ENCODE data around the gene VWC2. TPM values are rescaled to one million over a fixed set of nuclear protein-coding genes. Genes with fewer than 3 reads are reported as not detected.
A peak's percentile ranks its signal among the peaks of the same experiment; 100 is the strongest.

The VWC2 gene
- total RNA-seq, 1 donor = not detected

DNA sequence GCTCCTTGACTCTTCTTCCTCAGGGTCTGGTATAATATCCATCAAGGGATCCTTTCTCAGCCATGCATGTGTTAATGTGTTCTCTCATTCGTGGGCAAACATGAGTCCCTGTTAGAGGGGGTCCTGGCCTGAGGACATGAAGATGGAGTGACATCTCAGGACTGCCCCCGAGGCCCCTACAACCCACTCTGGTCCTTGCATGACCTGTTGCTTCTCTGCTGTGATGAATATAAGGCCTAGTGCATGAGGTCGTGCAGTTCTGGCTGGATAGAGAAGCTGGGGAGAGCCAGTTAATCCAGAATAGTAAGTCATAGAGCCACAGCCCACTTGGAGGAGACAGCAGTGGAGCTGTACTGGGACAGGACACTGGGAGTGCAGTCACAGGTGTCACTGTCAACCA is 4.6 kb upstream of the VWC2 start:
- peaks cover 3% of the 10 kb centered on the region for H3K27me3 ChIP-seq (ENCODE audit: insufficient read depth, low read length)
- DNase-seq (ENCODE audit: insufficient read length, low spot score, missing footprints) = peak; percentile 43
- TF ChIP-seq, protein P1, sequence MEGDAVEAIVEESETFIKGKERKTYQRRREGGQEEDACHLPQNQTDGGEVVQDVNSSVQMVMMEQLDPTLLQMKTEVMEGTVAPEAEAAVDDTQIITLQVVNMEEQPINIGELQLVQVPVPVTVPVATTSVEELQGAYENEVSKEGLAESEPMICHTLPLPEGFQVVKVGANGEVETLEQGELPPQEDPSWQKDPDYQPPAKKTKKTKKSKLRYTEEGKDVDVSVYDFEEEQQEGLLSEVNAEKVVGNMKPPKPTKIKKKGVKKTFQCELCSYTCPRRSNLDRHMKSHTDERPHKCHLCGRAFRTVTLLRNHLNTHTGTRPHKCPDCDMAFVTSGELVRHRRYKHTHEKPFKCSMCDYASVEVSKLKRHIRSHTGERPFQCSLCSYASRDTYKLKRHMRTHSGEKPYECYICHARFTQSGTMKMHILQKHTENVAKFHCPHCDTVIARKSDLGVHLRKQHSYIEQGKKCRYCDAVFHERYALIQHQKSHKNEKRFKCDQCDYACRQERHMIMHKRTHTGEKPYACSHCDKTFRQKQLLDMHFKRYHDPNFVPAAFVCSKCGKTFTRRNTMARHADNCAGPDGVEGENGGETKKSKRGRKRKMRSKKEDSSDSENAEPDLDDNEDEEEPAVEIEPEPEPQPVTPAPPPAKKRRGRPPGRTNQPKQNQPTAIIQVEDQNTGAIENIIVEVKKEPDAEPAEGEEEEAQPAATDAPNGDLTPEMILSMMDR (IDR thresholded peaks at IDR 0.05; ENCODE audit: extremely low read depth, low read depth, low read length) = no peak

DNA sequence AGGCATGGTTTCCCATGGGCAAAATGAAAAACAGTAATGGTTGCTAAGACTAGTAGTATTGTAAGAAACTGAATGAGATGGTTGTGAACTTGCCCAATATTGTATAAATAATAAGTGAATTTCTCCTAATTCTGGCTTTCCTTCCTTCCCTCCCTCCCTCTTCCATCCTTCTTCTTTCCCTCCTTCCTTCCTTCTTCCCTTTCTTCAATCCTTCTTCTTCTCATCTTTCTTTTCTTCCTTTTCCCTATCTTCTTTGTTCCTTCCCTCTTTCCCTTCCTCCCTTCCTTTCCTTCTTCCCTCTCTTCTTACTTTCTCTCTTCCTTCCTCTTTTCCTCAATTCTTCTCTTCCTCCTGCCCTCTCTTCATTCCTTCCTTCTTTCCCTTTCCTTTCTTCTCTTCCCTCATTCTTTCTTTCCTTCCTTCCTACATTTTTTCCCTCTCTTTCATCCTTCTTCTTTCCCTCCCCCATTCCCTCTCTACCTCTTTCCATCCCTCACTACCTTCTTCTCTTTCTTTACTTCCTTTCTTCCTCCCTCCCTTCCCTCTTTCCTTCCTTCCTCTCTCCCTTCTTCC is 4.1 kb upstream of the VWC2 start:
- H3K27ac ChIP-seq (ENCODE audit: low read depth, low read length) = no peak overlapping the region
- no peak overlapping the region for H3K4me3 ChIP-seq (ENCODE audit: insufficient read depth, low read length)
- DNase-seq (ENCODE audit: insufficient read length, low spot score, missing footprints) = no peak
- H3K9me3 ChIP-seq (ENCODE audit: low read depth, low read length) = no peaks in the 10 kb centered on the region
- no peaks in the 10 kb centered on the region for H3K79me2 ChIP-seq (ENCODE audit: insufficient read depth, low read length)
- H3K4me1 ChIP-seq (ENCODE audit: insufficient read depth, low read length) = no peaks in the 10 kb centered on the region
- peaks cover 7% of the 10 kb centered on the region for H3K27me3 ChIP-seq (ENCODE audit: insufficient read depth, low read length)
- TF ChIP-seq, protein P1 (IDR thresholded peaks at IDR 0.05; ENCODE audit: extremely low read depth, low read depth, low read length) = no peak
- no peak overlapping the region for H3K4me2 ChIP-seq (ENCODE audit: insufficient read depth, low read length)
- no peaks in the 10 kb centered on the region for H4K20me1 ChIP-seq (ENCODE audit: insufficient read depth, low read length)
- H3K36me3 ChIP-seq (ENCODE audit: insufficient read depth, low read length) = no peaks in the 10 kb centered on the region
- no peak overlapping the region for H2AFZ ChIP-seq (ENCODE audit: low read length)

More for the DNA sequence above, 4.6 kb upstream of the VWC2 start:
- H3K4me3 ChIP-seq (ENCODE audit: insufficient read depth, low read length) = no peak overlapping the region
- H2AFZ ChIP-seq (ENCODE audit: low read length) = no peak overlapping the region
- no peaks in the 10 kb centered on the region for H3K79me2 ChIP-seq (ENCODE audit: insufficient read depth, low read length)
- no peak overlapping the region for H3K4me2 ChIP-seq (ENCODE audit: insufficient read depth, low read length)
- H3K27ac ChIP-seq (ENCODE audit: low read depth, low read length) = no peak overlapping the region
- no peaks in the 10 kb centered on the region for H3K36me3 ChIP-seq (ENCODE audit: insufficient read depth, low read length)
- no peaks in the 10 kb centered on the region for H3K9me3 ChIP-seq (ENCODE audit: low read depth, low read length)
- H3K4me1 ChIP-seq (ENCODE audit: insufficient read depth, low read length) = no peaks in the 10 kb centered on the region
- H4K20me1 ChIP-seq (ENCODE audit: insufficient read depth, low read length) = no peaks in the 10 kb centered on the region

DNA sequence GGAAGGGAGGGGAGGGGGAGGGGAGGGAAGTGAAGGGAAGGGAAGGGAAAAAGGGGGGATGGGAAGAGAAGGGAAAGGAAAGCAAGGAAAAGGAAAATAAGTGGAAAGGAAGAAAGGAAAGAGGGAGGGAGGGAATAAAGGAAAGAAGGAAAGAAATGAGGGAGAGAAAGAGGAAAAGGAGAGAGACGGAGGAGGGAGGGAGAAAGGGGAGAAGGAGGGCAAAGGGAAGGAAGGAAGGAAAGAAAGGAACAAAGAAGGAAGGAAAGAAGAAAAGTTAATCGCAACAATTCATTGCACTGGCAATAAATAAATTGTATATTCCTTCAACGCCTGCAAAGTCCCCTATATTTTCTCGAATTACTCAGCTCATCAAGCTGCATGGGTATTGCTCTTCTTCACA is 2.6 kb upstream of the VWC2 start:
- H3K9me3 ChIP-seq (ENCODE audit: low read depth, low read length) = no peaks in the 10 kb centered on the region
- peaks cover 12% of the 10 kb centered on the region for H3K27me3 ChIP-seq (ENCODE audit: insufficient read depth, low read length)
- DNase-seq (ENCODE audit: insufficient read length, low spot score, missing footprints) = no peak
- no peak overlapping the region for H3K4me2 ChIP-seq (ENCODE audit: insufficient read depth, low read length)
- no peaks in the 10 kb centered on the region for H3K36me3 ChIP-seq (ENCODE audit: insufficient read depth, low read length)
- H2AFZ ChIP-seq (ENCODE audit: low read length) = no peak overlapping the region
- no peak overlapping the region for H3K4me3 ChIP-seq (ENCODE audit: insufficient read depth, low read length)
- H3K79me2 ChIP-seq (ENCODE audit: insufficient read depth, low read length) = no peaks in the 10 kb centered on the region
- TF ChIP-seq, protein P1 (IDR thresholded peaks at IDR 0.05; ENCODE audit: extremely low read depth, low read depth, low read length) = no peak
- H4K20me1 ChIP-seq (ENCODE audit: insufficient read depth, low read length) = no peaks in the 10 kb centered on the region
- no peaks in the 10 kb centered on the region for H3K4me1 ChIP-seq (ENCODE audit: insufficient read depth, low read length)
- H3K27ac ChIP-seq (ENCODE audit: low read depth, low read length) = no peak overlapping the region

DNA sequence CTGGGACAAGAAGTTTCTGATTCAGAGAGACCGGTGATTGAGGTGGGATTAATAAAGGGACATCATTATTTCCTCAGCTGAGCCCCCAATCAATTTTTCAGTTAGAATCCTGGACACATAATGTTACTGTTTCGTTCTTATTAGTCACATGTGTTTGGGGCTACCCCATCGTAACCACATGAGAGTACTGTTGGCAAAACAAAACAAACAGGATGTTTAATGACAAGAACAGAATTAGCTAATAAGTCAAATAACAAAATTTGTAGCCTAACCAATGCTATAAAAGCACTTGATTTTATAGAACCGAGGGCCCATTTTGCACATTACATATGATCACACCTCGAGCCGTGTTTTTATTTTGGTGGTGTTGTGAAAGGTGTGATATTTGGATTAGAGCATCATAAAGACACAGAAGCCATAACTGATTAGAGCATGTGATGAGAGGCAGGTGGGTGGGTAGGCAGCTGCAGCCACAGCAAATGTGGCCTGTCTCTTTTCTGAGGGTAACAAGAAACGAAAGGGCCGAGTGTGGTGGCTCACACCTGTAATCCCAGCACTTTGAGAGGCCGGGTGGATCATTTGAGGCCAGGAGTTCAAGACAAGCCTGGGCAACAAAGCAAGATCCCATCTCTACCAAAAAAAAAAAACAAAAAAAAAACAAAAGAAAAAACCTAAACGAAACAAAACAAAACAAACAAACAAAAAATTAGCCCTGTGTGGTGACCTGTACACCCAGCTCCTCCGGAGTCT is 1.8 kb upstream of the VWC2 start:
- Histone ChIP-seq H3K27ac (ENCODE audit: low read depth, low read length) (no peak overlapping the region), H3K9me3 (ENCODE audit: low read depth, low read length) (no peaks in the 10 kb centered on the region), H3K36me3 (ENCODE audit: insufficient read depth, low read length) (no peaks in the 10 kb centered on the region), H3K4me1 (ENCODE audit: insufficient read depth, low read length) (no peaks in the 10 kb centered on the region), H3K4me3 (ENCODE audit: insufficient read depth, low read length) (no peak overlapping the region), H3K79me2 (ENCODE audit: insufficient read depth, low read length) (no peaks in the 10 kb centered on the region), H3K4me2 (ENCODE audit: insufficient read depth, low read length) (no peak overlapping the region), H2AFZ (ENCODE audit: low read length) (no peak overlapping the region), H4K20me1 (ENCODE audit: insufficient read depth, low read length) (no peaks in the 10 kb centered on the region), H3K27me3 (ENCODE audit: insufficient read depth, low read length) (peaks cover 15% of the 10 kb centered on the region)
- TF ChIP-seq, protein P1 (IDR thresholded peaks at IDR 0.05; ENCODE audit: extremely low read depth, low read depth, low read length) = no peak
- peak; percentile 51 for DNase-seq (ENCODE audit: insufficient read length, low spot score, missing footprints)
